Stimulated activated CD4-positive, alpha-beta T cell treated with anti-CD3 and anti-CD28 coated beads, Interleukin-12 subunit alpha, Interleukin-12 subunit beta, amount 100 ng/mL, for 24 hours (primary cell): ENCODE measurements around the gene PPIE.

Source experiments
- DNase-seq, 2 experiments: peaks; one replicate each; pipeline ENCODE4 v3.0.0-alpha.2; 2020; ENCODE audit warnings: low read depth in 2 of 2

The PPIE gene

GRCh38 chr1:39720094-39720999 lies 18.3 kb upstream of the PPIE start:
- DNase-seq, result no peak

DNA sequence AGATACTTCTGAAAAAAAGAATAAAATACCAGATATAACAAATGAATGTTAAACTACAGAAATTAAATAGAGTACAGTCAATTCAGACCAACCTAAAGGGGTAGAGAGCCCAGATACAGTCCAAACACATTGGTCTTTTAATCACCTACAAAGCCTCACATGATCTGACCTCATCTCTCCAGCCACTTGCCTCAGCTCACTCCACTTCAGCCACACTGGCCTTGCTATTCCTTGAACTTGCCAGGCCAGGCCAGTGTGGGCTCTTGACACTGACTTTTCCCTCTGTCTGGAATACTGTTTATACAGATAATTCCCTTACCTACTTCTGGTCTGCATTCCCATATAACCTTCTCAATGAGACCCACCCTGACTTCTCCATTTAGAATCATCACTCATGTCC lies 17.0 kb upstream of the PPIE start:
- no peak for DNase-seq

GRCh38 chr1:39722495-39722894 lies 16.2 kb upstream of the PPIE start:
- no peak for DNase-seq

GRCh38 chr1:39726600-39726999 lies 12.1 kb upstream of the PPIE start:
- DNase-seq, result no peak

DNA sequence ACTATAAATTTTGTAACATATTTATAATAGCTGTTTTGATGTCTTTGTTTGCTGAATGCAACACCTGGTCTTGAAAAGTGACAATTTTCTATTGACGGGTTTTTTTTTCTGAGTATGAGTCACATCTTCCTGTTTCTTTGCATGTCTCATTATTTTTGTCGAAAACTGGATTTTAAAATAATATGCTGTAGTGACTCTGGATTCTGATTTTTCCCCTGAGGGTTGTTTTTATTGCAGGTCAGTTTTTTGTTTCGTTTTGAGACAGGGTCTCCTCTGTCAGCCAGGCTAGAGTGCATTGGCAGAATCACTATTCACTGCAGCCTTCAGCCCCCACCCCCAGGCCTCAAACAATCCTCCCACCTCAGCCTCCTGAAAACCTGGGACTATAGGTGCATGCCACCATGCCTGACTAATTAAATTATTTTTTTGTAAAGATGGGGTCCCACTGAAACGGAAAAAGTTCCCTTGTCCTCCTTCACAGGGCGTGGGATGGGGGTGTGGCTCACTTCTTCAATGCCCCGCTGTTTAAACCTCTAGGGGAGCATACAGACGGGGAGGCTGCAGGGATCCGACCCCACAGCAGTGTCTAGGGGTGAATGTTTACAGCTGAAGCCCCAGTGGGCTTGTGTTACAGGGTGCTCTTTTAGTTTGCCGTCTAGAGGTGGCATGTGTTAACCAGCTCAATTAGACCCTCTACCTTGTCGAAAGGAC lies 11.3 kb upstream of the PPIE start:
- DNase-seq, result no peak

DNA sequence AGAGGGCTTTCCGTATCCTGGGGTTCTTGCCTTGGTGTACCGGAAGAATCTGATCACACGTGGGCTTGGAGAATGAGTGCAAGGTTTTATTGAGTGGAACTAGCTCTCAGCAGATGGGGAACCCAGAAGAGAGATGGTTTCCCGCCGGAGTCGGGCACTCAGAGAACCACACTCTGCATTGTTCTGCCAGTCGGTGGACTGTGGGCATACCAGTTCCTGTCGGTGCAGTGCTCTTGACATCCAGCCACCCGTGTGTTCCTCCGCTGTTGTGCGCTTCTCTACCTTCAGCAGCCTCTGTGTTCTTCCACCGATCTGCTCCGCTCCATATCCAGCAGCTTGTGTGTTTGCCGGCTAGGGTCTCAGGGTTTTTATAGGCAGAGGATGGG lies 10.8 kb upstream of the PPIE start:
- DNase-seq, result no peak

GRCh38 chr1:39729030-39729429 lies 9.7 kb upstream of the PPIE start:
- no peak for DNase-seq

DNA sequence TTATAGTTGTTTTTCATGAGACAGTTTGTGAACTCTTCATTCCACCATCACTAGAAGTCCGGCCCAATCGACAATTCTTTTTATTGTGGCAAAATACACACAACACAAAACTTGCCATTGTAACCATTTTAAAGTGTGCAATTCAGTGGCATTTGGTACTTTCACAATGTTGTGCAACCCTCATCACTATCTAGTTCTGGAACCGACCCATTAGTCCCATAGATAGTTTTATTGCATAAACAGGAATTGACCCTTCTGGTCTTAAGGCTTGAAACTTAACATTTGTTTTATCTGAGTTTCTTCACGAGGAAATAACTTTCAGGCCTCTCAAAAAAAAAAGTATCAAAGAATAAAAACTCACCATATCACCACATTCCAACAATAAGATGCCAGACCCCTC lies 8.8 kb upstream of the PPIE start:
- DNase-seq, result no peak

DNA sequence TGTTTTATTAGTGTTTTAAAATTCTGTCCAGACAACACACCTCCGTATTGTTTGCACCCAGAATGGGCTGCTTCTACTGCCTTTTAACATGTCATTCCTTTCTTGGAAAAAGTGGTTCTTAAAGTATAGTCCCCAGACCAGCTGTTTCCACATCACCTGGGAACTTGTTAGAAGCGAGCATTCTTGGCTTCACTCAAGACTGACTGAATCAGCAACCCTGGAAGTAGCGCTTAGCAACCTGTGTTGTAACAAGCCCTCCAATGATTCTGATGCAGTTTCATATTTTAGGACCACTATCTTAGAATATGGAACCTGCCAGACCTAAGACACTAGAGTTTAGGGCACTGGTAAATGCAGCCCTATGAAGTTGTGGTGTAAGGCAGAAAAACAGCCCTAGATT lies 6.0 kb upstream of the PPIE start:
- DNase-seq, result no peak

DNA sequence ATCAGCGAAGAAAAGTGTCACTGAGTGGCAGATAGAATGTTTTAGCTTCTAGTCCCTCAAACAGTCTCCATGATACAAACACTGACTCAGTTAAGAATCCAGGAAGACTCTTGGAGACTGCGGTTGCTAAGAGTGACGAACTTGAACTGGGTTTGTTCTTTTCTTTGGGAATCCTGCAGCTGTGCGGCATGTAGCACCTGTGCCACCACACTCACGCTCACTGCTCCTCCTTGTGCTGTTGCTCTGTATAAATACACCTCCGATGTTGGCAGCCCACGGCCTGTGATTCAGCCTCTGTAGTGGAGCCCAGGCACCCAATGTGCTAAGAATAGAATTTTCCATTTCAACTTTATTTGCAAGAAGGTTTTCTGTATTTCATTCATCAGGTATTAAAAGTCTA lies 5.5 kb upstream of the PPIE start:
- no peak for DNase-seq

- no peak for DNase-seq
These were observed 3.0 kb upstream of the PPIE start for GRCh38 chr1:39735731-39736130.

GRCh38 chr1:39737546-39738169 lies 1.0 kb upstream of the PPIE start:
- DNase-seq, result no peak

- DNase-seq, result no peak
These were observed 6.5 kb downstream of the PPIE start for GRCh38 chr1:39745016-39745670.

GRCh38 chr1:39751595-39751994 lies 12.9 kb downstream of the PPIE start:
- DNase-seq, result no peak

GRCh38 chr1:39752703-39753102 lies 14.0 kb downstream of the PPIE start:
- DNase-seq, result no peak

DNA sequence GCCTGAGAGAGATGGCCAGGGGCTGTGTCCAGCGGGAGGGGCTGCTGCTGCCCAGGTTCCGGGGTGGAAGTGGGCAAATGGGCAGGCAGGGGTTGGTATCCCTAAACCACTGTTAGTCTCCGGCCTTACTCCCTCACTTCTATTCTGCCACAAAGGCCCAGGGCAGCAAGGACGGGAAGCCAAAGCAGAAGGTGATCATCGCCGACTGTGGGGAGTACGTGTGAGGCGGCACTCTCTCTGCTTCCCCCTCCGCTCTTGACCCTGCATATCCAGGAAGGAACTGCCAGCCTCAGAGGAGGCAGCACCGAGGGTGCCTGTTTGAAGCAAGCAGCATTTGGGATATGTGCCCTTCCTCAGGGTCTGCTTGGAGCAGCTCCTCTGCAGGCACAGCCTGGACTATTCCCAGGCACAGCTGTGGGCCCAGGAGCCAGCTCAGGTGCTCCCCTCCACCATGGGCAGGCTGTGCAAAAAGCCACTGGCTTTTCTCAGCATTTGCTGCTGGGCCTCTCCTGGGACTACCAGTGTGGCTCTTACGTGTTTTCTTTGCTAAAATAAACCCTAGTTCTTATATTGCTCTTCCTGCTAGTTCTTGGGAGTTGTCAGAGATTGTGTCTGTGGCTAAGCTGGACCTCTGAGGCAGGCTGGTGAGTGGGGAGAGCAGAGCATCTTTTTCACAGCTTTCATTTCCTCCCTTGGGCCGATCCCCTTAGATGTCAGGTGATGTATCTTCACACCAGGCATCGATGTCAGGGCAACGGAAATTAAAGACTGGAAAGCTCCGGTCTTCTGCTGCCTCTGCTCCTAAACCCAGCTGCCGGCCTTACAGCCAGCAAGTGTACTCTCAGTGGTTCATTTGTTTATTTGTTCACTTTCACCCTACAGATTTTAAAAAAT lies 14.7 kb downstream of the PPIE start:
- DNase-seq, result no peak

- no peak for DNase-seq
These were observed 15.4 kb downstream of the PPIE start for GRCh38 chr1:39754026-39754570.

DNA sequence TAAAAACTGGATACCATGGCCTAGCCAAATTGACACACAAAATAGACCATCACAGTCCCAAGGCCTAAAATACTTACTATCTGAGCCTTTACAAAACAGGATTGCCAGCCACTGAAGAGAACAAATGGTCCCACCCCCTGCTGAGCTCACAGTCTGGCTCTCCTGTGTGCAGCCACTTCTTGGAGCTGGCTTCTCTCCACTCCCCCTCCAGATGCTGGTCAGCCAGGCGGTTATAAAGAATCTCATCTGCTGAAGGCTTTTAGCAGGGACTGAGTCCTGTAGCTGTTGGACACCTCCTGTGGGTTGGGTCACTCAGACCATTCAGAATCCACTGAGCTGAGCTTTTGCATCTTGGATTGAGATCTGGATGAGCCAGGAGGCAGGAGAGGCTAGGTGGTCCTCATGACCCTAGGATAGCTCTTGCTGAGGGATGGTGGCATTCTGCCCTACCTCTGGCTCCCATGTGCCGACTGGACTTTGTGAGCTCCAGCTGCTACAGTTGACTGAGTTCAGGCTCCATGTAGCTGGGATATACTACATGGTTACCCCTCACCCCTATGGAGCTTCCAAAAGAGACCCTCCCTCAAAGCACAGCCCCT lies 16.3 kb downstream of the PPIE start:
- no peak for DNase-seq

DNA sequence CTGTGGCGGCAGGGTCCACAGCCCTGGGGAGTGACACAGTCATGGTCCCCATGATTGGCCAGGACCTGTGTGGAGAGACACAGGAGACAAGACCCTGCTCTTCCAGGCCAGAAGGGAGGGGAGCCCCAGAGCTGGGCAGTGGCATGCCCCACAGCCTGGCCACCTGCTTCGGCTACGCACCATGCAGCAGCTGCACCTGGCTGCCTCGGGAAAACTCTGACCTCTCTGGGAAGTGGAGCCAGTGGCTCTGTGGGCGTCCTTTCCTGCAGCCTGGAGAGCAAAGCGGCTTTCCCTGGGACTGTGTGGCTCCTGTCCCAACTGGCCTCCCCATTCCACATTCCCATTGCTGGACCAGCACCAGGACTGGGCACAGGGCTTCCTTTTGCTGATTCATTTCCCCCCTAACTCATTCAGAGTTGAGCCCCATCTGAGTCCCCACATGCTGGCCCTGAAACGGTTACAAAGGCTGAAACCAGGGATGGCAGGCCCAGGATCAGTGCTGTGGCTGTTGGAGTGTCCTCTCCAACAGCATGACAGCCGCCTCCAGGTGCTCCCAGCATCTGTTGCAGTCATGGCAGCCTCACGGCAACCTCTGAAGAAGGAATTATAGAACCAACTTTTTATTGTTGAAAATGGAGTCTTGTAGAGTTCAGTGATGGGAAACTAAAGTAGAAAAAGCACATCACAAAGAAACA lies 17.4 kb downstream of the PPIE start:
- no peak for DNase-seq

DNA sequence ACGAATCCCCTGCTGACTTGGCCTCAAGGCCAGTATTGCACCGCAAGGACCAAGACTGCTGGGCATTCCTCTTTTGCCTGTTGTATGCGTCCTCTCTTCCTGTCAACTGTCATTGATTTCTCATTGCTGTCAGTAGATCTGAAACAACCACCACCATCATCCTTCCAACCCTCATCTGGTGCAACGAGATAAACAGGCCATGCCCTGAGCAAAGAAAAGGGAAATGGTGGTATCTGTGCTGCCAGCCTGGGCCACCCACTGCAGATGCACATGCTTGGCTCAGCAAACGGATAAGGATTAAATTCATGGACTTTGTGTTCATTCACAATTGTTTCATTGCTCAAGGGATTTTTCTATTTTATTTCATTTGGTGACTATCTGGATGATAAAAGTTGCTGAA lies 18.8 kb downstream of the PPIE start:
- no peak for DNase-seq
